Activated naive CD4-positive, alpha-beta T cell treated with anti-CD3 and anti-CD28 coated beads, Interleukin-2, amount 50 U/mL, for 72 hours (primary cell): ENCODE measurements around the gene EDNRA. TPM values are rescaled to one million over a fixed set of nuclear protein-coding genes. Genes with fewer than 3 reads are reported as not detected.

ENCODE experiments used
- ATAC-seq, 2 donors: fragments of 150-1000 bp; cut with Tn5 transposase; 2 replicates each; pipeline ENCODE4 v1.10.0; 2021; ENCODE audit warnings: mild to moderate bottlenecking in 2 of 2, moderate library complexity in 2 of 2
- DNase-seq, 2 donors: peaks; one replicate each; pipeline ENCODE4 v3.0.0; 2021 to 2022; ENCODE audit warnings: low spot score in 2 of 2
- H3K27ac Mint-ChIP-seq, 2 donors: one replicate each; pipeline ENCODE4 v1.8.0; 2022; ENCODE audit warnings: mild to moderate bottlenecking in 2 of 2, mixed read lengths in 2 of 2
- H3K36me3 Mint-ChIP-seq, 2 donors: one replicate each; pipeline ENCODE4 v1.8.0; 2022; ENCODE audit warnings: mixed read lengths in 2 of 2
- H3K9me3 Mint-ChIP-seq, 2 donors: one replicate each; pipeline ENCODE4 v1.8.0; 2022; ENCODE audit warnings: mixed read lengths in 2 of 2
- total RNA-seq, 2 donors: library from RNA; stranded (reverse); gene quantifications; one replicate each; pipeline ENCODE4 v1.2.3, GENCODE V29; 2022

EDNRA gene
- total RNA-seq, 2 donors from 2014 or later: 0.12 TPM; not detected in 1

DNA sequence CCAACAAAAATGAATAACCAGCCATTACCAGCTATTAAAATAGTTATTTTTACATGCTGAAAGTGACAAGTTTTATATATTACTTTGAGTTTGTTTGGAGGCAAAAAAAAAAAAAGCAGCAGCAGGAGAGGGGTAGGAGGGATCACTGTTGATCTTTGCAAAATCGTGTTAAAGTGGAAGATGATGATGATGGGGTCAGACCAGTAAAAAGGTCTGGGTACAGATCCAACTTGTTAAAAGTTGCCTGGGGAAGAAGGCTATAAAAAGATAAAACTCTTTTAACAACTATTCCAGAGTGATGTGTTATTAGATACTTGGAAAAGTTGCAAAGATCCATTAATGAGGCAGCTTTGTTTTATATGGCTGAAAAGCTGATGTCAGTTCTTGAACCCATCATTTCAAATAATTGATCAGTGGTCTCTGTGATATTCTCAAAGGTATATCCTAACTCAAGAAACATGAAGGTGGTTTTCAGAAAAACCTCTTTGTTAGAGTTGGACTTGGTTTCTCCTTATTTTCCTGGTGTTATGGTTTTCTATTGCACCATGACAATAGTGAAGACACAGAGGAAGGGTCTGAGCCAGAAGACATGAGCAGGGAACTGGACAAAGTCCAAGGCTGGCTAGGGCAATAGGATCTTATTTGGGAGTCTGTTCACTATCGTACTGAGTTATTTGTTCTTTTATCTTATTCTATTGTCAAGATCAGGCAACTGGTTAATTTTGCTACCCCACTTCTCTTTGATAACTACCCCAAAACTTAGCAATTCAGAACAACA lies 44.8 kb downstream of the EDNRA start:
- DNase-seq: no peak
- Mint-ChIP-seq H3K27ac (no peak overlapping the region), H3K9me3 (no peaks in the 10 kb centered on the region), H3K36me3 (no peaks in the 10 kb centered on the region)
- ATAC-seq: no peak

DNA sequence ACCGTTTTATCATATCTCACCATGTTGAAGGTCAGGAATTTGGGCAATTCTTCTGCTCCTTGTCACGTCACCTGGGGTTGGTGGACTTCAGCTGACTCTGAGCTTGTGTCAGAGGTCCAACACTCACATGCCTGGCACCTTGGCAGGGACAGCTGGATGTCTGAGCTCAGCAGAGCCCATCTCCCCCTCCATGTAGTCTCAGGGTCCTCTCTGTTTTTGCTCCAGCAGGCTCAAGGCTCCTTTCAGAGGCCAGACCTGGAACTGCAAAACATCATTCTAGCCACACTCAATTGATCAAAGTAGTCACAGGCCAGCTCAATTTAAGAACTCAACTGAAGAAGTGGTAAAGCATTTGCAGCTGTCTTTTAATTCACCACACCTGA lies 45.4 kb downstream of the EDNRA start:
- Mint-ChIP-seq H3K27ac (no peak overlapping the region), H3K36me3 (no peaks in the 10 kb centered on the region), H3K9me3 (no peaks in the 10 kb centered on the region)
- ATAC-seq: no peak
- no peak for DNase-seq

DNA sequence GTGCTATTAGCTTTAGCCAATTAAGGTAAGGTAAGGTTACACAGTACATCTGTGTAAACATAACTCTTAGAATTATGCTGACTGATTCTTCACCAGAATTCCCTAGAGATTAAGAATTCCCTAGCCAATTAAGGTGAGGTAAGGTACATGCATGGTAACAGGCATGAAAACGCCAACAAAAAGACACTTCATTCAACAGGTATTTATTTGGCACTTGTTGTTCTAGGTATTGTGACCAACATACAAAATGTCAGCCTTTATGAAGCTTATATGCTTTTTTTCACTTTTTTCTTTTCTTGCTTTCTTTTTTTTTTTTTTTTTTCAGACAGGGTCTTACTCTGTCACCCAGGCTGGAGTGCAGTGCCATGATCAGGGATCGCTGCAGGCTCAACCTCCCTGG lies 47.2 kb downstream of the EDNRA start:
- no peak overlapping the region for H3K27ac Mint-ChIP-seq
- DNase-seq: no peak
- no peak for ATAC-seq
- no peaks in the 10 kb centered on the region for H3K36me3 Mint-ChIP-seq
- H3K9me3 Mint-ChIP-seq: no peaks in the 10 kb centered on the region

DNA sequence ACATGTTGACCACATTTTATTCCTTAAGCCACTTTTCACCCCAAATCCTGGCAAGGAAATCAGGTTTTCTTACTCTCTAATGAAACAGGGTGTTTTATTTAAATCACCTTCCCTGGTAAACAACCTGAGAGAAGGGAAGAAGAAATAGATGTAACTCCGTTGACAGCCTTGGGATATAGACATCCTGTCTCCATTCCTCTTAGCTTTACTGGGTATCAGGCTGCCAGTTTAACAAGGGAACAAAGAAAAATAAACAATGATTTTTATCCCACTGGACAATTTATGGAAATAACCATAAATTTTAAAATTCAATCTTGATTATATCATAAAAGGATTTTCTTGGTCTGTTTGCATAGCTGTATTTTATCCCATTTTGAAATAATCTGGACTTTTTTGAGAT lies 49.2 kb downstream of the EDNRA start:
- DNase-seq (no peak), ATAC-seq (no peak)
- Mint-ChIP-seq H3K36me3 (no peaks in the 10 kb centered on the region), H3K9me3 (no peaks in the 10 kb centered on the region), H3K27ac (no peak overlapping the region)

DNA sequence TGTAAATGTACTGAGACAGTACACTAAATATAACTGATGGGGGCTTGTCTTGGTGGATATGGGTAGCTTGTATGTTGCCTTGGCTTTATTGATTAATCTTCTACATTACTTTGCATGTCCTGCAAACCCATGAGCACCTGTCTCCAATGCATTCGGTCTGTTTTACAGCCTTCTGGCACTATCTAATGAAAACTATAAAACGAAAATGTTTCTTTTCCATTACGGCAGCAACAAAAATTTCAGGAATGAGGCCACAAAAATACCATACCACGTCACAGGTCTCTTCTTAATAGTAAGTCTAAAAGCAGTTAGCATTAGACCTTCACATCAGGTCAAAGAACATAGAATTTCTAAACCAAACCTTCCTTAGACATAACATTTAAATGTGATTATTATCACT lies 49.8 kb downstream of the EDNRA start:
- no peak overlapping the region for H3K27ac Mint-ChIP-seq
- no peaks in the 10 kb centered on the region for H3K36me3 Mint-ChIP-seq
- H3K9me3 Mint-ChIP-seq: no peaks in the 10 kb centered on the region
- no peak for DNase-seq
- ATAC-seq: no peak

DNA sequence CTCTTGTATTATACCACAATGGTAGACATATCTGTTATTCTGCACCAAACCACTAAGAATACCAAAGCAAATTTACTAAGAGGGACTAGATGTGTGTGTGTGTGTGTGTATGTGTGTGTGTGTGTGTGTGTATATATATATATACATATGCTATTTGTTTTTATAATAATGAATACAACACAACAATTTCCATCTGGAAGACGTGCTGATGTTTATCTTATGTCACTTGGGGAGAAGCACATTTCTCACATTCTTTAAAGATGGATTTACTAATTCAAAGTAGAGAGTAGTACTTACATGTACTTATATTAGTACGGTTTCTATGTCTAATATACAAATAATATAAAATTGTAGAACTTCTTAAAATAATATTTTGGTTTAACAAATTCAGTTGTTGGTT lies 52.0 kb downstream of the EDNRA start:
- Mint-ChIP-seq H3K27ac (no peak overlapping the region), H3K36me3 (no peaks in the 10 kb centered on the region), H3K9me3 (no peaks in the 10 kb centered on the region)
- DNase-seq (no peak), ATAC-seq (no peak)

DNA sequence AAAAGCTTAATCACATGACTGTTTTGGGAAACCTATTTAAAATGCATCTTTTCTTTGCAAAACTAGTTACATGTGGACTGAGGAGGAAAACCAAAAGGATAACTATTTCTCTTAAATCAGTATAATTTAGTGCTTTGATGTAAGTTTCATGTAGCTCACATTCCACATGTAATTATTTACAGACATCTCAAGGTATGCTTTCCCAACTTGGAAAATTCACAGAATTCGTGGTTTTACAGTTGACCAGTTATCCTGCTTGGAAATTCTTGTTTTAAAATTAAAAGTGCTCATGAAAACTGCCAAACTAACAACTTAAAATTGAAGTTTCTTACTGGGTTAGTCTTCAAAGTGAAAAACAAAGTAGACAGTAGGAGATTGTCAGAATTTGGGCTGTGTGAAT lies 52.4 kb downstream of the EDNRA start:
- ATAC-seq (no peak), DNase-seq (no peak)
- no peak overlapping the region for H3K27ac Mint-ChIP-seq
- H3K9me3 Mint-ChIP-seq: no peaks in the 10 kb centered on the region
- no peaks in the 10 kb centered on the region for H3K36me3 Mint-ChIP-seq

DNA sequence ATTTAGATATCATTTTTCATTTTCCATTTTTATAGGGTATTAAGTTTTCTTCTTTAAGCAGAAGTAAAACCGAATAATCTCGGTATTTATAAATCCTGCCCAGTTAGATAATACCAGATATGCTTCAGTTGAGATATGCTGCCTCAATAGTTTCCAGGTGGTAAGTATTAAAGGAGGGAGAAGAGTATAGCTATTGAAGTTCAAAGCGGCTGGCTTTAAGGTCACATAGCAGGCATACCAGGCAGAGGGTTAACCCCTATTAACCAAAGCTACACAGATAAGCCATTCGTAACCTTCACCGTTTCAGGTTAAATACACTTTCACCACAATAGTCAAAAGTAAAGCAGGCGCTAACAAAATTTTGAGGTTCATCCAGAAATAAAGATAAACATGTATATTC lies 54.2 kb downstream of the EDNRA start:
- H3K36me3 Mint-ChIP-seq: no peaks in the 10 kb centered on the region
- ATAC-seq: no peak
- H3K27ac Mint-ChIP-seq: no peak overlapping the region

DNA sequence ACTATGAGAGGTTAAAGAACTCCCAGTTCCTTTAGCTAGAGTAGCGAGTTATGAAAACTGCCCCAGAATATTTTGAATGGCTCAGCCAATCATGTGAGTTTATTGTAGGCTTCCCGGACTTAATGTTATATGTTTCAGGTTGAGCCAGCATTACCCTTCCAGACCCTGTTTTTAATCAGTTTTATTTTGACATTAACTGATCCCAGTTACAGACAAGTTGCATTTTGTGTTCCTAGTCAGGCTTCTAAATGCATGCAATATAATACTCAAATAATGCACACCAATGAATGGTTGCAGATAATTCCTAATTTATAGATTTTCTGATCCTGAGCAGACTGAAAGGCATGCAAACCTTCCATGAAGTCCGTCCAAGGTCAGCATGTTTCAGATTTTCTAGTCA lies 57.8 kb downstream of the EDNRA start:
- Mint-ChIP-seq H3K27ac (no peak overlapping the region), H3K36me3 (no peaks in the 10 kb centered on the region), H3K9me3 (no peaks in the 10 kb centered on the region)
- DNase-seq (no peak), ATAC-seq (no peak)

More for the DNA sequence above, 54.2 kb downstream of the EDNRA start:
- H3K9me3 Mint-ChIP-seq: no peaks in the 10 kb centered on the region
- DNase-seq: no peak

DNA sequence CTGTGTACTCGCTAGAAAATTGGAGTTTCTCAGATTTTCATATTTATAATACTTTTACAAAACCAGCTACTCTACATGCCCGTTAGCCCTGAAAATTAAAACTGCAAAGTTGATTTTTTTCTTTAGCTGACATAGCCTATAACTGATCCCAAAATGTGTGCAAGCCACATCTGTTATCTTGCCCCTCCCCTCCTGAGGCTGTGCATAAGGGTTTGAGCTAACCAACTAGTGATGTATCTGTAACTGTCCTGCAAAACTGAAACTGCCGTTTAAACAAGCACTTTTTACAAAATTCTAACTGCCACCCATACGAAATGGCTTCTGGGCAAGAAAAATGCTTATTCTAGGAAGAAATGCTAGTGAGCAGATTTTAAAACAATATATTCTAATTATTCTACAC lies 59.1 kb downstream of the EDNRA start:
- no peak for ATAC-seq
- no peak overlapping the region for H3K27ac Mint-ChIP-seq

DNA sequence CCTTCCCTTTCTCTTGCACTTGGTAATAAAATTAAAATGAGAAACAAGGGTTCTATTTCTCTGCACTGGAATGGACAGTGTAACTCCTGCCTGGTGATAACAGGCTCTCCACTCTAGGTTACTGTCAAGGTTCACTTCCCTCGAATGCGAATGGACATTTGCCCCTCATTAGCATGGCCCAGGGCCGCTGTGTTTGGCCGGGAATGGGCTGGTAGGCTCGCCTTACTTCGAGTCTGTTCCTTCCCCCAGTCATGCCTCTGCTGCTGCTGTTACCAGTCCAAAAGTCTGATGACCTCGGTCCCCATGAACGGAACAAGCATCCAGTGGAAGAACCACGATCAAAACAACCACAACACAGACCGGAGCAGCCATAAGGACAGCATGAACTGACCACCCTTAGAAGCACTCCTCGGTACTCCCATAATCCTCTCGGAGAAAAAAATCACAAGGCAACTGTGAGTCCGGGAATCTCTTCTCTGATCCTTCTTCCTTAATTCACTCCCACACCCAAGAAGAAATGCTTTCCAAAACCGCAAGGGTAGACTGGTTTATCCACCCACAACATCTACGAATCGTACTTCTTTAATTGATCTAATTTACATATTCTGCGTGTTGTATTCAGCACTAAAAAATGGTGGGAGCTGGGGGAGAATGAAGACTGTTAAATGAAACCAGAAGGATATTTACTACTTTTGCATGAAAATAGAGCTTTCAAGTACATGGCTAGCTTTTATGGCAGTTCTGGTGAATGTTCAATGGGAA lies 61.5 kb downstream of the EDNRA start:
- DNase-seq (no peak), ATAC-seq (no peak)
- no peak overlapping the region for H3K27ac Mint-ChIP-seq
- no peaks in the 10 kb centered on the region for H3K36me3 Mint-ChIP-seq
- no peaks in the 10 kb centered on the region for H3K9me3 Mint-ChIP-seq

More for the DNA sequence above, 59.1 kb downstream of the EDNRA start:
- no peaks in the 10 kb centered on the region for H3K36me3 Mint-ChIP-seq
- no peaks in the 10 kb centered on the region for H3K9me3 Mint-ChIP-seq
- DNase-seq: no peak

- Mint-ChIP-seq H3K36me3 (no peaks in the 10 kb centered on the region), H3K9me3 (no peaks in the 10 kb centered on the region), H3K27ac (no peak overlapping the region)
- ATAC-seq (no peak), DNase-seq (no peak)
Observed at GRCh38 chr4:147543034-147543433, 62.1 kb downstream of the EDNRA start.

- H3K27ac Mint-ChIP-seq: no peak overlapping the region
- no peaks in the 10 kb centered on the region for H3K9me3 Mint-ChIP-seq
- ATAC-seq (no peak), DNase-seq (no peak)
- peaks cover 0 to 8% of the 10 kb centered on the region in 2 donors for H3K36me3 Mint-ChIP-seq
Observed at GRCh38 chr4:147546349-147546748, 65.5 kb downstream of the EDNRA start.

DNA sequence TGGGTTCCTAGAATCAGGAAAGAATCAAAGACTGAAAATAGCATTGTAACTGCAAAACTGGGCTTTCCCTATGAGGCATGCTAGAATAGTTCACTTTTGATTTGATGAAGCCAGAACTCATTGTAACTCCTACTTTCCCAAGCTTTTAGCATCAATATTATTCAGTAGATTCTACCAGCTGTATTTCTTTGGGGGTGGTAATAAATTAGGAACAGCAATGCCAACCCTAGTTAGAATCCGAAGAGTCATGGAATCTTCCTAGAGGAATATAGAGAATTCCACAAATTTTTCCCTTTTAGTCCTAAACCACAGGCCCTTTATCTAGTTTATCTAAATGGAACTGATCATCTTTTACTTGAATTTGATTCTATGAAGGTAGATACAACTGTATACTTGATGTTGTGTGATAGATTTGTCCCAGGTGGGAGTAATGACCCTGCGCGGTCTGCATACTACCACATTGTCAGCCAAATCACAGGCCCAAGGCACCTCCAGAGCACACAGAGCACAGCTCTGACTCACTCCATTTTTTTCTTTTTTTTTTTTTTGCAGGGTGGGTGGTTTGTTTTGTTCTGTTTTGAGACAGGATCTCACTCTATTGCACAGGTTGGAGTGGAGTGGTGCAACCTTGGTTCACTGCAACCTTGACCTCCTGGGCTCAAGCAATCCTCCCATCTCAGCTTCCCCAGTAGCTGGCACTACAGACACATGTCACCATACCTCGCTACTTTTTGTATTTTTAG lies 66.6 kb downstream of the EDNRA start:
- no peak for DNase-seq
- no peak overlapping the region for H3K27ac Mint-ChIP-seq
- peaks cover 8% of the 10 kb centered on the region in 2 donors for H3K9me3 Mint-ChIP-seq
- ATAC-seq: peak; percentile 22 to 87
- H3K36me3 Mint-ChIP-seq: peaks cover 7 to 13% of the 10 kb centered on the region in 2 donors

GRCh38 chr4:147548256-147548655 lies 67.4 kb downstream of the EDNRA start:
- Mint-ChIP-seq H3K27ac (no peak overlapping the region), H3K36me3 (peaks cover 7 to 13% of the 10 kb centered on the region in 2 donors), H3K9me3 (peaks cover 8% of the 10 kb centered on the region in 2 donors)
- ATAC-seq (no peak), DNase-seq (no peak)

DNA sequence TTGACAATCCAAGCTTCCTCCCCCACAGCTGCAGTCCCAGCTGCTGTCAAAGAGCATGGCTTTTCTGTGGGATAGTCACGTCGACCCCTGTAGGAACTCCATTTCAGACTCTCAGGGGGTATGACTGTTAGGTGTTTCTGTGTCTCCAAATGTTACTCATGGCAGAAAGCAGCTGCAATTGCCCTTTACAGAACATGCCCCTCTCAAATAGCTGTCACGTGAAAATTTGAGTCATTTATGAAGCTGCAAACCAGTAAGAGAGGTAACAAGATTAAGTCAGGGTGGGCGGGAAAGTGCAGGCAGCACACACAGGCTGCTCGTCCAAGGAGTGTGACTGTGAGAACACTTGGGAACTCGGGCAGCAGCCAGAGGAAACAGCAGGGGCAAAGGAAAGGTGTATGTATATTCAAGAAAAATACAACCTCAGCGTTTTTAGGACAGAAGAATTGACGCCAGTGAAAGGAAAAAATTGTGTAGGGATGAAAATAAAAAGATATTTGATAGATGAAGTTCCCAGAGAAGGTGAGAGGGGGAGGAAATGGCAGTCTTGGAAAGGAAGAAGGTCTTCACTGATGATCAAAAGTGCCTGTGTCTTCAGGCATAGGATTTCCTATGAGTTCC lies 69.8 kb downstream of the EDNRA start:
- Mint-ChIP-seq H3K27ac (no peak overlapping the region), H3K9me3 (peaks cover 8% of the 10 kb centered on the region in 2 donors), H3K36me3 (peaks cover 7 to 13% of the 10 kb centered on the region in 2 donors)
- DNase-seq: no peak
- ATAC-seq: peak in 1 of 2 donors; percentile 61

DNA sequence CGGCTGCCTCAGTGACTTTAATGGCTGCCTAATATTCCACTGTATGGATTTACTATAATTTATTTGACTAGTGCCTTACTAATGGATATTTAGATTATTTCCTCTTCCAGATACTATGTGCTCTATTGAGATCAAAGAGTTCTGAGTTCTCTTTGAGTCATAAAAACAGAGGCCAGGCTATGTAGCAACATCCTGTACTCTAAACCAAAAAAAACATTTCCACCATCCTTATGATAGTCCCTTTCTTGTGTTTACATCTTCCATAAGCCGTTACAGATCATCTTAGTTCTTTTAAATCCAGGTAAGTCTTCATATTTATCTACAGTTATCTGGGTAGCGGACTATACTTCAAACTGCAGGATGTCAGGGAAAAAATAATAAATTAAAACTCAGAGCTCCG lies 79.7 kb downstream of the EDNRA start:
- Mint-ChIP-seq H3K36me3 (no peaks in the 10 kb centered on the region), H3K27ac (no peak overlapping the region), H3K9me3 (peaks cover 0 to 4% of the 10 kb centered on the region in 2 donors)
- no peak for DNase-seq
- no peak for ATAC-seq
